Lower lobe of right lung (tissue), 2 donors: Measurements from ENCODE around the gene ARL10. TPM values are rescaled to one million over a fixed set of nuclear protein-coding genes. Genes with fewer than 3 reads are reported as not detected.
A peak's percentile ranks its signal among the peaks of the same experiment; 100 is the strongest.

Source experiments
- ATAC-seq, 2 donors: fragments of 200-7000 bp; cut with Tn5 transposase; one replicate each; pipeline ENCODE4 v1.9.1; 2020 to 2022; ENCODE audit warnings: mild to moderate bottlenecking in 2 of 2, moderate library complexity in 2 of 2
- DNase-seq: peaks from one replicate; pipeline ENCODE4 v3.0.0-alpha.2; 2020
- H3K27ac ChIP-seq: fragments of 200-600 bp; one replicate; pipeline ENCODE4 v1.8.0; 2022
- H3K27me3 ChIP-seq: fragments of 200-600 bp; one replicate; pipeline ENCODE4 v1.8.0; 2022; ENCODE audit warnings: low read depth
- H3K36me3 ChIP-seq: fragments of 200-600 bp; one replicate; pipeline ENCODE4 v1.8.0; 2022; ENCODE audit warnings: mild to moderate bottlenecking
- H3K4me1 ChIP-seq: fragments of 200-600 bp; one replicate; pipeline ENCODE4 v1.8.0; 2022
- H3K4me3 ChIP-seq: fragments of 200-600 bp; one replicate; pipeline ENCODE4 v1.8.0; 2022; ENCODE audit warnings: mild to moderate bottlenecking
- H3K9me3 ChIP-seq: fragments of 200-600 bp; one replicate; pipeline ENCODE4 v1.8.0; 2022
- CTCF ChIP-seq: fragments of 200-600 bp; IDR thresholded peaks from one replicate; pipeline ENCODE4 v1.8.0; 2022; ENCODE audit warnings: antibody characterized with exemption, mild to moderate bottlenecking
- intact Hi-C: fragments of 100-400 bp; cut with DNase I; formaldehyde crosslinking; loops from one replicate; pipeline ENCODE4 v1.11.0; 2022
- total RNA-seq: library from RNA; stranded (reverse); fragmentation: NEBNext Ultra II Directional; extraction: Animal tissue kit (Norgen Biotek cat#: 25700); gene quantifications from one replicate; pipeline ENCODE4 v1.2.1, GENCODE V29; 2021
- donor health status: DM: no; HTN: yes; CAD: no; lungs with severe emphysema.

The ARL10 gene
- total RNA-seq, 1 donor from 2014 or later: 5.4 TPM

- DNase-seq (no peak), ATAC-seq (peak; percentile 19 to 41)
- H3K27me3 ChIP-seq: no peaks in the 10 kb centered on the region
- no peak overlapping the region for H3K27ac ChIP-seq
- H3K36me3 ChIP-seq: peaks cover 15% of the 10 kb centered on the region
- no peak overlapping the region for H3K4me3 ChIP-seq
- TF ChIP-seq CTCF: no peak
- H3K4me1 ChIP-seq: no peaks in the 10 kb centered on the region
- intact Hi-C loops: no loop called here
- no peaks in the 10 kb centered on the region for H3K9me3 ChIP-seq
Observed at GRCh38 chr5:176373100-176373818, 8.0 kb downstream of the ARL10 start.

GRCh38 chr5:176379881-176380280 is 14.6 kb downstream of the ARL10 start:
- DNase-seq (no peak), ATAC-seq (no peak)
- no peaks in the 10 kb centered on the region for H3K27me3 ChIP-seq
- no peaks in the 10 kb centered on the region for H3K9me3 ChIP-seq
- no peak overlapping the region for H3K27ac ChIP-seq
- H3K4me1 ChIP-seq: no peaks in the 10 kb centered on the region
- peaks cover 34% of the 10 kb centered on the region for H3K36me3 ChIP-seq
- H3K4me3 ChIP-seq: no peak overlapping the region
- intact Hi-C loops: no loop called here
- TF ChIP-seq CTCF: no peak

GRCh38 chr5:176381423-176381822 is 16.1 kb downstream of the ARL10 start:
- Histone ChIP-seq H3K27me3 (no peaks in the 10 kb centered on the region), H3K4me3 (no peak overlapping the region), H3K36me3 (peaks cover 44% of the 10 kb centered on the region), H3K9me3 (no peaks in the 10 kb centered on the region), H3K4me1 (no peaks in the 10 kb centered on the region), H3K27ac (no peak overlapping the region)
- no peak for ATAC-seq
- intact Hi-C loops: no loop called here
- TF ChIP-seq CTCF: no peak
- DNase-seq: no peak

- no peak for TF ChIP-seq CTCF
- Histone ChIP-seq H3K9me3 (no peaks in the 10 kb centered on the region), H3K27me3 (no peaks in the 10 kb centered on the region), H3K4me3 (no peak overlapping the region), H3K36me3 (peaks cover 44% of the 10 kb centered on the region), H3K4me1 (peaks cover under 1% of the 10 kb centered on the region), H3K27ac (no peak overlapping the region)
- no peak for ATAC-seq
- DNase-seq: no peak
- intact Hi-C loops: no loop called here
Observed at GRCh38 chr5:176381979-176382378, 16.7 kb downstream of the ARL10 start.

- H3K27me3 ChIP-seq: no peaks in the 10 kb centered on the region
- no peak for DNase-seq
- no peaks in the 10 kb centered on the region for H3K9me3 ChIP-seq
- no peak for TF ChIP-seq CTCF
- ATAC-seq: no peak
- H3K27ac ChIP-seq: no peak overlapping the region
- no peak overlapping the region for H3K4me3 ChIP-seq
- H3K4me1 ChIP-seq: peaks cover 8% of the 10 kb centered on the region
- peaks cover 44% of the 10 kb centered on the region for H3K36me3 ChIP-seq
- intact Hi-C loops: no loop called here
Observed at GRCh38 chr5:176382721-176383120, 17.4 kb downstream of the ARL10 start.
